OCI-LY1 (cell line): ENCODE data around the gene AFF2.

ENCODE experiments used
- H2AFZ ChIP-seq: fragments of 200-600 bp; sonication (generic), shearing (Covaris generic); 2 replicates; pipeline ENCODE4 v1.6.0; 2014; ENCODE audit warnings: antibody characterized with exemption, mild to moderate bottlenecking, low read length
- H3F3A ChIP-seq: fragments of 200-600 bp; sonication (generic), shearing (Covaris generic); 2 replicates; pipeline ENCODE4 v1.6.0; 2014; ENCODE audit warnings: mild to moderate bottlenecking, antibody characterized with exemption, low read length, moderate library complexity; ENCODE audit not compliant: insufficient read depth
- H3K27ac ChIP-seq: fragments of 200-600 bp; sonication (generic); 2 replicates; pipeline ENCODE4 v1.5.1; 2014; ENCODE audit warnings: low read length, mixed run types, mild to moderate bottlenecking, low read depth; ENCODE audit not compliant: poor library complexity, severe bottlenecking
- H3K27me3 ChIP-seq: fragments of 200-600 bp; sonication (generic); 2 replicates; pipeline ENCODE4 v1.6.0; 2014; ENCODE audit warnings: antibody characterized with exemption, mild to moderate bottlenecking, low read length, moderate library complexity; ENCODE audit not compliant: insufficient read depth
- H3K36me3 ChIP-seq: fragments of 200-600 bp; sonication (generic); 2 replicates; pipeline ENCODE4 v1.6.1; 2014; ENCODE audit warnings: mild to moderate bottlenecking, antibody characterized with exemption, low read length, moderate library complexity, mixed read lengths; ENCODE audit not compliant: insufficient read depth
- H3K4me1 ChIP-seq: fragments of 200-600 bp; sonication (generic); 2 replicates; pipeline ENCODE4 v1.5.1; 2014; ENCODE audit warnings: mild to moderate bottlenecking, low read length, moderate library complexity; ENCODE audit not compliant: insufficient read depth, severe bottlenecking
- H3K4me2 ChIP-seq: fragments of 200-600 bp; sonication (generic), shearing (Covaris generic); 2 replicates; pipeline ENCODE4 v1.6.1; 2014; ENCODE audit warnings: low read length
- H3K4me3 ChIP-seq: fragments of 200-600 bp; sonication (generic); 2 replicates; pipeline ENCODE4 v1.5.1; 2014; ENCODE audit warnings: low read length, low read depth, mild to moderate bottlenecking, mixed read lengths; ENCODE audit not compliant: poor library complexity, severe bottlenecking
- H3K79me2 ChIP-seq: fragments of 200-600 bp; shearing (Covaris generic); 2 replicates; pipeline ENCODE4 v1.6.1; 2016; ENCODE audit warnings: mixed run types, low read length, mixed read lengths; ENCODE audit not compliant: insufficient read depth
- H3K9ac ChIP-seq: fragments of 200-600 bp; sonication (generic), shearing (Covaris generic); 2 replicates; pipeline ENCODE4 v1.6.1; 2014; ENCODE audit warnings: mild to moderate bottlenecking, low read length, mixed read lengths
- H3K9me2 ChIP-seq: fragments of 200-600 bp; sonication (generic), shearing (Covaris generic); 2 replicates; pipeline ENCODE4 v1.6.1; 2014; ENCODE audit warnings: low read depth, mild to moderate bottlenecking, low read length, mixed read lengths
- H3K9me3 ChIP-seq: fragments of 200-600 bp; shearing (Covaris generic); 2 replicates; pipeline ENCODE4 v1.6.1; 2014; ENCODE audit warnings: low read length, mixed read lengths
- H4K20me1 ChIP-seq: fragments of 200-600 bp; sonication (generic), shearing (Covaris generic); 2 replicates; pipeline ENCODE4 v1.6.0; 2016; ENCODE audit warnings: mild to moderate bottlenecking, low read length; ENCODE audit not compliant: insufficient read depth
- EZH2 ChIP-seq: fragments of 200-600 bp; sonication (generic), shearing (Covaris generic); IDR thresholded peaks from 2 replicates; pipeline ENCODE4 v1.8.0; 2017; ENCODE audit warnings: borderline replicate concordance, mixed run types, mild to moderate bottlenecking, antibody characterized with exemption, low read length, moderate library complexity, mixed read lengths
- TF ChIP-seq, protein P1 (sequence below): fragments of 200-600 bp; sonication (generic), shearing (Covaris generic); IDR thresholded peaks from 2 replicates; pipeline ENCODE4 v1.5.1; 2017; ENCODE audit warnings: mild to moderate bottlenecking, antibody characterized with exemption, low read length, moderate library complexity, mixed read lengths

Gene AFF2

DNA sequence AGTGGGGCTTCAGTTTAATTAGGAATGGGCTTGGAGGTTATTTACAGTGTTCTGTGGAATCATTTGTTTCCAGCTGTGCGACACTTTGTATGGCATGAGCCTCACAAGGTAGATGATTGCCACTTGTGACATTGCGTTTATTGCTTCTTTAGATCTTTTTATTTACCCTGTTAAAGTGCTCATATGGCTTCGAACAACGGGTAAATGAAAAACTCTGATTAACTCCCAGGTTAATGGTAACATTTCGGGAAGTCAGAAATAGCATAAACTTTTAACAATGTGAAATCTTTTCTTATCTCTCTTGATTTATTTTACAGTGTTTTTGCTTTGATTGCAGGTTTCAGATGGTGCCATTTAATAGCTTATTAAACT, 510.4 kb downstream of the AFF2 start:
- Histone ChIP-seq H4K20me1 (no peaks in the 10 kb centered on the region), H3K36me3 (no peaks in the 10 kb centered on the region), H3K9ac (no peak overlapping the region), H3K9me3 (no peaks in the 10 kb centered on the region), H3K27ac (no peak overlapping the region), H3K4me1 (no peaks in the 10 kb centered on the region), H3K79me2 (no peaks in the 10 kb centered on the region), H3K4me2 (no peak overlapping the region), H3K4me3 (no peak overlapping the region), H2AFZ (no peak overlapping the region), H3F3A (no peaks in the 10 kb centered on the region), H3K27me3 (no peaks in the 10 kb centered on the region), H3K9me2 (no peaks in the 10 kb centered on the region)
- no peak for TF ChIP-seq EZH2
- TF ChIP-seq, protein P1, sequence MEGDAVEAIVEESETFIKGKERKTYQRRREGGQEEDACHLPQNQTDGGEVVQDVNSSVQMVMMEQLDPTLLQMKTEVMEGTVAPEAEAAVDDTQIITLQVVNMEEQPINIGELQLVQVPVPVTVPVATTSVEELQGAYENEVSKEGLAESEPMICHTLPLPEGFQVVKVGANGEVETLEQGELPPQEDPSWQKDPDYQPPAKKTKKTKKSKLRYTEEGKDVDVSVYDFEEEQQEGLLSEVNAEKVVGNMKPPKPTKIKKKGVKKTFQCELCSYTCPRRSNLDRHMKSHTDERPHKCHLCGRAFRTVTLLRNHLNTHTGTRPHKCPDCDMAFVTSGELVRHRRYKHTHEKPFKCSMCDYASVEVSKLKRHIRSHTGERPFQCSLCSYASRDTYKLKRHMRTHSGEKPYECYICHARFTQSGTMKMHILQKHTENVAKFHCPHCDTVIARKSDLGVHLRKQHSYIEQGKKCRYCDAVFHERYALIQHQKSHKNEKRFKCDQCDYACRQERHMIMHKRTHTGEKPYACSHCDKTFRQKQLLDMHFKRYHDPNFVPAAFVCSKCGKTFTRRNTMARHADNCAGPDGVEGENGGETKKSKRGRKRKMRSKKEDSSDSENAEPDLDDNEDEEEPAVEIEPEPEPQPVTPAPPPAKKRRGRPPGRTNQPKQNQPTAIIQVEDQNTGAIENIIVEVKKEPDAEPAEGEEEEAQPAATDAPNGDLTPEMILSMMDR = no peak

DNA sequence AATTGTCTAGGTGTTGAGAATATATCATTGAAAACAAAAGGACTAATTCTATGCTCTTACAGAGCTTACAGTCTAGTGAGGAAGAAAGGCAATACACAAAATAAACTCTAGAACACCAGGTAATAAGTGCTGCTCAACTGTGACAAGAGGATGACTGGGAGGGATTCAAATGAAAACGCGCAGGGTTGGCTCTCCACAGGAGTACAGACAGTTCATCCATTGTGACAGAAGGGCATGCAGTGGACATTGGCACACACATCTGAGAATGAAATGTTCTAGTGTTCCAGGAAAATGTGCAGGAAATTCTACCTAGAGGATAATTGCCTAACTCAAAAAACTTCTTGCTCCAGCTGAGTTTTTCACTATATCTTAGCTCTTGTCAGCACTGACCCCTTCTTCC, 512.7 kb downstream of the AFF2 start:
- no peak overlapping the region for H3K9ac ChIP-seq
- no peaks in the 10 kb centered on the region for H3K9me3 ChIP-seq
- H3K36me3 ChIP-seq = no peaks in the 10 kb centered on the region
- no peaks in the 10 kb centered on the region for H3K9me2 ChIP-seq
- H3F3A ChIP-seq = no peaks in the 10 kb centered on the region
- no peaks in the 10 kb centered on the region for H3K4me1 ChIP-seq
- no peaks in the 10 kb centered on the region for H3K27me3 ChIP-seq
- no peaks in the 10 kb centered on the region for H4K20me1 ChIP-seq
- H3K4me3 ChIP-seq = no peak overlapping the region
- no peaks in the 10 kb centered on the region for H3K79me2 ChIP-seq
- no peak for TF ChIP-seq EZH2
- TF ChIP-seq, protein P1 = no peak
- no peak overlapping the region for H2AFZ ChIP-seq
- no peak overlapping the region for H3K4me2 ChIP-seq
- no peak overlapping the region for H3K27ac ChIP-seq

DNA sequence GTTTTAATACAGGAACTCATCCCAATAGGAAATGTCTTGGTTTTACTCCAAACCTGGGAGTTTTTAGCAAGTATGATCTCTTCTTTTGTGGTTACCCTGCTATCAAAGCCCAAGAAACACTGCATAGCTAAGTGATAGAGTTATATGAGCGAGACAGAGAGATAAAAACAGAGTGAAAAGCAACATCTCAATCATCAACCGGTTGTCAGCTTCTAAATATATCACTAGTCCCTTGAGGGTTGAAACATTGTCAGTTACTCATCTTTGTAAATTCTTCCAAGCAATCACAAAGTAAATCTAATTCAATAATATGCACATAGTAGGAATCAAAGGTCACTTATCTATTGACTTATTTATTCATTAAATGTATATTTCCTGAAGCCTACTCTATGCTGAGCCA, 520.7 kb downstream of the AFF2 start:
- H4K20me1 ChIP-seq = no peaks in the 10 kb centered on the region
- no peak overlapping the region for H3K4me3 ChIP-seq
- no peak overlapping the region for H2AFZ ChIP-seq
- no peaks in the 10 kb centered on the region for H3K36me3 ChIP-seq
- H3K9me2 ChIP-seq = no peaks in the 10 kb centered on the region
- TF ChIP-seq, protein P1 = no peak
- no peak for TF ChIP-seq EZH2
- H3K9me3 ChIP-seq = no peaks in the 10 kb centered on the region
- H3K79me2 ChIP-seq = no peaks in the 10 kb centered on the region
- no peak overlapping the region for H3K4me2 ChIP-seq
- H3F3A ChIP-seq = no peaks in the 10 kb centered on the region
- no peak overlapping the region for H3K9ac ChIP-seq
- H3K27me3 ChIP-seq = no peaks in the 10 kb centered on the region
- no peaks in the 10 kb centered on the region for H3K4me1 ChIP-seq
- no peak overlapping the region for H3K27ac ChIP-seq

DNA sequence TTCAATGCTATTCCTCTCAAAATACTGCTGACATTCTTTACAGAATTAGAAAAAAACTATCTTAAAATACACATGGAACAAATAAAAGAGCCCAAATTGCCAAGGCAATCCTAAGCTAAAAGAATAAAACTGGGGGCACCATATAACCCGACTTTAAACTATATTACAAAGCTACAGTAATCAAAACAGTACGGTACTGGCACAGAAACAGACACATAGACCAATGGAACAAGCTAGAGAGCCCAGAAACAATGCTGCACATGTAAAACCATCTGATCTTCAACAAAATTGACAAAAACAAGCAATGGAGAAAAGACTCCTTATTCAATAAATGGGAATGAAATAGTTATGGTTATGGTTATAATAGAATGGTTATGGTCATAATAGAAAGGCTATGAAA, 522.1 kb downstream of the AFF2 start:
- Histone ChIP-seq H3K79me2 (no peaks in the 10 kb centered on the region), H3K4me2 (no peak overlapping the region), H3K27ac (no peak overlapping the region), H2AFZ (no peak overlapping the region), H3K4me3 (no peak overlapping the region), H3K9me3 (no peaks in the 10 kb centered on the region), H3K9ac (no peak overlapping the region), H3K36me3 (no peaks in the 10 kb centered on the region), H3K27me3 (no peaks in the 10 kb centered on the region), H3F3A (no peaks in the 10 kb centered on the region), H4K20me1 (no peaks in the 10 kb centered on the region), H3K9me2 (no peaks in the 10 kb centered on the region), H3K4me1 (no peaks in the 10 kb centered on the region)
- TF ChIP-seq, protein P1 = no peak
- no peak for TF ChIP-seq EZH2
